Colonic mucosa (tissue), 4 donors: ENCODE measurements around the gene HIVEP3. TPM values are rescaled to one million over a fixed set of nuclear protein-coding genes. Genes with fewer than 3 reads are reported as not detected.

Experiments used
- DNase-seq: peaks from one replicate; pipeline ENCODE4 v3.0.0-alpha.2; 2020
- H3K27ac ChIP-seq: fragments of 200-600 bp; one replicate; pipeline ENCODE4 v1.8.0; 2021
- H3K27me3 ChIP-seq: fragments of 200-600 bp; one replicate; pipeline ENCODE4 v1.8.0; 2021
- H3K36me3 ChIP-seq: fragments of 200-600 bp; one replicate; pipeline ENCODE4 v1.8.0; 2021
- H3K4me1 ChIP-seq: fragments of 200-600 bp; one replicate; pipeline ENCODE4 v1.8.0; 2021; ENCODE audit warnings: mild to moderate bottlenecking
- H3K4me3 ChIP-seq: fragments of 200-600 bp; one replicate; pipeline ENCODE4 v1.8.0; 2021
- H3K9ac ChIP-seq, 2 donors: one replicate each; pipeline ENCODE4 v1.7.0; 2013; ENCODE audit warnings: control low read depth in 2 of 2, low read depth in 2 of 2, low read length in 2 of 2
- H3K9me3 ChIP-seq: fragments of 200-600 bp; one replicate; pipeline ENCODE4 v1.8.0; 2021
- intact Hi-C: fragments of 100-400 bp; cut with DNase I; formaldehyde crosslinking; loops from one replicate; pipeline ENCODE4 v1.14.1; 2022
- total RNA-seq, 2 donors: library from RNA; stranded (reverse); fragmentation: NEBNext Ultra II Directional in 1 of 2; extraction: Animal tissue kit (Norgen Biotek cat#: 25700) in 1 of 2; gene quantifications; one replicate each; pipeline ENCODE4 v1.2.1, GENCODE V29; 2021
- TF ChIP-seq, protein P1 (sequence below): fragments of 200-600 bp; IDR thresholded peaks from one replicate; pipeline ENCODE4 v1.8.0; 2022; ENCODE audit warnings: antibody characterized with exemption, mild to moderate bottlenecking
- donor health status: healthy.
- donor health status: DM: no; HTN: no; CAD: no.
- donor health status: DM: no; HTN: no; CAD: no.

HIVEP3 gene
- total RNA-seq, 2 donors from 2014 or later = 1.9 to 3.3 TPM

DNA sequence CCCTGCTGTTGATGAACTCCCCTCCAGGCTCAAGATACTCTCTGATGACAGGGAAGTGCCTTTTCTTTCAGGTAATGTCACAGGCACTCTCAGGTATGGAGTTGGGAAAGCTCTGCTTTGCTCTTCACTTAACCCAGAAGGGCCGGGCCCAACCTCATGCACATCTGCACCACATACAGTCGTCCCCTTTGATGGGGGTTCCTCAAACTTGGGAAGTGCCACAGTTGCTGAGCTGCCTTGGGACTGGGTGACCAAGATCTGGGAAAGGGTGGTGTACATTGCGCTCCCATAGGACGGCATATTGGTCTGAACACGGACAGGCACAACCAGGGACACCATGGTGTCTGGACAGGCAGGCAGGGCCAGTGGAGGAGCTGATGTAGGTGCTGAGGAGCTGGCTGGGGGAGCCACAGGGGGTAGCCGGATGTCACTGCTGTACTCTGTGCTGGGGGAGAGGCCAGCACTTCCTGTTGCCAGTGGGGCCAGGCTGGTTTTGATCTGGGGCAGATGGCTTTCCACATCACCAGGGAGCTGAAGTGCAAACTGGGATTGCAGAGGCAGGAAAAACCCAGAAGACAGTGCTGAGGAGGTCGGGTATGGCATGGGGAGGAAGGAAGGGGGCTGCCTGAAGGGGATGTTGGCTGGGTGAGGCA is 338.1 kb downstream of the HIVEP3 start:
- no peaks in the 10 kb centered on the region for H3K9me3 ChIP-seq
- DNase-seq = no peak
- H3K9ac ChIP-seq = no peak overlapping the region
- no peaks in the 10 kb centered on the region for H3K36me3 ChIP-seq
- H3K27me3 ChIP-seq = no peaks in the 10 kb centered on the region
- no peak overlapping the region for H3K4me3 ChIP-seq
- intact Hi-C loops = no loop called here
- TF ChIP-seq, protein P1, sequence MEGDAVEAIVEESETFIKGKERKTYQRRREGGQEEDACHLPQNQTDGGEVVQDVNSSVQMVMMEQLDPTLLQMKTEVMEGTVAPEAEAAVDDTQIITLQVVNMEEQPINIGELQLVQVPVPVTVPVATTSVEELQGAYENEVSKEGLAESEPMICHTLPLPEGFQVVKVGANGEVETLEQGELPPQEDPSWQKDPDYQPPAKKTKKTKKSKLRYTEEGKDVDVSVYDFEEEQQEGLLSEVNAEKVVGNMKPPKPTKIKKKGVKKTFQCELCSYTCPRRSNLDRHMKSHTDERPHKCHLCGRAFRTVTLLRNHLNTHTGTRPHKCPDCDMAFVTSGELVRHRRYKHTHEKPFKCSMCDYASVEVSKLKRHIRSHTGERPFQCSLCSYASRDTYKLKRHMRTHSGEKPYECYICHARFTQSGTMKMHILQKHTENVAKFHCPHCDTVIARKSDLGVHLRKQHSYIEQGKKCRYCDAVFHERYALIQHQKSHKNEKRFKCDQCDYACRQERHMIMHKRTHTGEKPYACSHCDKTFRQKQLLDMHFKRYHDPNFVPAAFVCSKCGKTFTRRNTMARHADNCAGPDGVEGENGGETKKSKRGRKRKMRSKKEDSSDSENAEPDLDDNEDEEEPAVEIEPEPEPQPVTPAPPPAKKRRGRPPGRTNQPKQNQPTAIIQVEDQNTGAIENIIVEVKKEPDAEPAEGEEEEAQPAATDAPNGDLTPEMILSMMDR = no peak
- H3K4me1 ChIP-seq = no peaks in the 10 kb centered on the region
- no peak overlapping the region for H3K27ac ChIP-seq

DNA sequence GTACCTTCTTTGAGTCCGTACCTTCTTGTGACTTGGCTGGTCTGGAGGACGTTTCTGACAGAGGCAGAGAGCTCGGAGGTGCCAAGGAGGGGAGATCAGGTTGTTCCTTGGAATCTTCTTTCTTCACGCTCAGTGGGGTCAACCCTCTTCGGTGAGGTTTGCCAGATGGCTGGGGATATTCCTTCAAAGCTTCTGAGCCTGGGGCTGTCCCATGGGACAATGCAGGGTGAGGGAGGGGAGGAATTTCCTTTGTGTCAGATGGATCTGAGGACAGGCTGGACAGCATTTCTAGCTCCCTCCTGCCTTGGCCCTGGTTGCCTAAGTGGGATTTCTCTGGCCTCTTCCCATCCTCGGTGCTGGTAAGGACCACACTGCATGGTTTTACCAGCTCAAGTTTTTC is 338.7 kb downstream of the HIVEP3 start:
- no peaks in the 10 kb centered on the region for H3K4me1 ChIP-seq
- intact Hi-C loops = no loop called here
- H3K27me3 ChIP-seq = no peaks in the 10 kb centered on the region
- no peak overlapping the region for H3K9ac ChIP-seq
- no peak overlapping the region for H3K4me3 ChIP-seq
- no peak for DNase-seq
- no peak overlapping the region for H3K27ac ChIP-seq
- no peaks in the 10 kb centered on the region for H3K9me3 ChIP-seq
- no peaks in the 10 kb centered on the region for H3K36me3 ChIP-seq
- TF ChIP-seq, protein P1 = no peak

DNA sequence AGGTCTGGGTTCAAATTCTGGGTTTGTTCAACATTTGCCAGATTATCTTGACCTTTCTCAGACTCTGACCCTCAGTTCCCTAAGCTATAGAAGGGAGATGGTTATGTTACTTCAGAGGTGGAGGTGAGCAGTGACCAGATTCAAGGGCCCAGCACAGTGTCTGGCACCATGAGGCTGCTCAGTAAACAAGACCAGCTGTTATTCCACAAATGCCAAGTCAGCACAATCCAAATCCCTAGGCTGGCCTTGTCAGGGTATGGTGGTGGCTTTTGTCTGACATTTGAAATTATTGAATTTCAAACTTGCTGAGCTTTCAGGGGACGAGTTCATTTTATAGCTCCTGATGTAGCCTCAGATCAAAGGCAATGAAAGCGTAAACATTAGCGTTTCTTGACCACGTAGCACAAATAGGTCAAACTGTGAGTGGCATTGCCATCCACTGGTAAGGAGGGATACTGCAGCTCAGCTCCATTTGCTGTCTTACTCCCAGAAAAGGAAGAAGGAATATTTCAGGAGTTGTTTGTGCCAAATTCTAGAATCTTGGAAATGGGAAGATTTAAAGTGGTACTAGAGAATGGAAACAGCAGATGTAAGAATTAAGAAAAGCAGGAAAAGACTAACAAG is 339.9 kb downstream of the HIVEP3 start:
- Histone ChIP-seq H3K4me1 (no peaks in the 10 kb centered on the region), H3K27ac (no peak overlapping the region), H3K36me3 (no peaks in the 10 kb centered on the region), H3K9me3 (no peaks in the 10 kb centered on the region), H3K27me3 (no peaks in the 10 kb centered on the region), H3K4me3 (no peak overlapping the region), H3K9ac (no peak overlapping the region)
- intact Hi-C loops = loop anchor here (10.0 kb wide), 1 partner anchor 216 kb away; no protein-coding TSS in a partner anchor
- no peak for DNase-seq
- TF ChIP-seq, protein P1 = peak; percentile 62

DNA sequence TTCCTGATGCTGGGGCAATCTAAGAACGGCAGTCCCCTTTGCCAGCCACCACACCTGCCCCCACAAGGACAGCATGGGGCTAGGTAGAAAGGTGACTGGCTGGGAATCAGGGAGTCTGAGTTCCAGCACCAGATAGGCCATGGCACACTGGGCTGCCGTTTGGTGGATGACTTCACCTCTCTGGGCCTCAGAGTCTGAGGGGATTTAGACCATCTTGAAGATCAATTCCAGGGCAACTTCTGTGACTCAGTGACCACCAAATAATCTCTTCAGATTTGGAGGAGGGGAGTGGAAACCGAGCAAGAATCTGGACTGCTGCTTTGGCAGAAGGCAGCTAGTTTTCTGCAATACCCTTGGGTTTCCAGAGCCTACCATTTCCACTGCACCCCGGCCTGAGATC is 342.1 kb downstream of the HIVEP3 start:
- DNase-seq = no peak
- TF ChIP-seq, protein P1 = no peak
- Histone ChIP-seq H3K9ac (no peak overlapping the region), H3K9me3 (no peaks in the 10 kb centered on the region), H3K36me3 (no peaks in the 10 kb centered on the region), H3K27me3 (no peaks in the 10 kb centered on the region), H3K4me1 (no peaks in the 10 kb centered on the region), H3K27ac (no peak overlapping the region), H3K4me3 (no peak overlapping the region)
- intact Hi-C loops = loop anchor here (10.0 kb wide), 1 partner anchor 218 kb away; no protein-coding TSS in a partner anchor

DNA sequence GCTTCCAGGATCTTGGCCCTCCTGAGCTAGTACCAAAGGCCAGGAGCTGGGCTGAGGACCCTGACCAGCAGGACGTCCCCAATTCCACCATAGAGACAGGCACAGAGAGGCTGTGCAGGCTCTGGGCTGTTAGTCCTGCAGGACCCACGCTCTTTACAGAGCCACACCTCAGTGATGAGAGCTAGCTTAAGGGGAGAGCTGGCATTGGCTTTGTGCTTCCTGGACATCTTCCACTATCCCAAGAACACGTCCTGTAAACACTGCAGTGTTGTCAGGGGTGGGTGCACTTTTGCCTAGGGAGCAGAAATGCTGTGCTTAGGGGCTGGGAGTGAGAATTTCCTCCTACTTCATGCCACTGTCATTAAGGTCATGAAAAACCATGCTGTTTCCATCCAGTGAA is 342.5 kb downstream of the HIVEP3 start:
- Histone ChIP-seq H3K27ac (no peak overlapping the region), H3K36me3 (no peaks in the 10 kb centered on the region), H3K9me3 (no peaks in the 10 kb centered on the region), H3K4me3 (no peak overlapping the region), H3K27me3 (no peaks in the 10 kb centered on the region), H3K4me1 (no peaks in the 10 kb centered on the region), H3K9ac (no peak overlapping the region)
- intact Hi-C loops = loop anchor here (10.0 kb wide), 1 partner anchor 219 kb away; no protein-coding TSS in a partner anchor
- TF ChIP-seq, protein P1 = no peak
- DNase-seq = no peak
